Gastroesophageal sphincter (tissue), 4 donors: ENCODE results near the gene RABL2B. TPM values are rescaled to one million over a fixed set of nuclear protein-coding genes. Genes with fewer than 3 reads are reported as not detected.

Experiments
- ATAC-seq: fragments of 150-250 bp; one replicate; pipeline ENCODE4 v1.9.1; 2016; ENCODE audit warnings: mild to moderate bottlenecking, moderate library complexity
- H3K27ac ChIP-seq, 4 donors: fragments of 200-600 bp; sonication (generic) in 3 of 4; 1 replicate in 3 of 4; 2 replicates in 1 of 4; pipeline ENCODE4 v1.5.1; 2016 to 2019
- H3K27me3 ChIP-seq: fragments of 200-600 bp; sonication (generic); one replicate; pipeline ENCODE4 v1.5.1; 2019
- H3K36me3 ChIP-seq, 2 donors: fragments of 200-600 bp; sonication (generic); one replicate each; pipeline ENCODE4 v1.5.1; 2019; ENCODE audit warnings: control low read depth in 1 of 2
- H3K4me1 ChIP-seq, 3 donors: fragments of 200-600 bp; sonication (generic); 1 replicate in 2 of 3; 2 replicates in 1 of 3; pipeline ENCODE4 v1.5.1; 2016 to 2019; ENCODE audit warnings: control low read depth in 2 of 3
- H3K4me3 ChIP-seq, 2 donors: fragments of 200-600 bp; sonication (generic); one replicate each; pipeline ENCODE4 v1.5.1; 2019; ENCODE audit warnings: mild to moderate bottlenecking in 1 of 2, moderate library complexity in 1 of 2
- H3K9me3 ChIP-seq, 3 donors: fragments of 200-600 bp; sonication (generic); one replicate each; pipeline ENCODE4 v1.5.1; 2017 to 2019; ENCODE audit warnings: control low read depth in 2 of 3
- EP300 ChIP-seq: sonication (generic); formaldehyde crosslinking; IDR thresholded peaks from one replicate; pipeline ENCODE4 v1.6.1; 2017; ENCODE audit warnings: antibody characterized with exemption, mild to moderate bottlenecking
- POLR2A ChIP-seq, 2 donors: fragments of 450-650 bp; IDR thresholded peaks; one replicate each; pipeline ENCODE4 v1.6.1; 2017; ENCODE audit warnings: antibody characterized with exemption in 2 of 2, mild to moderate bottlenecking in 2 of 2, moderate library complexity in 1 of 2
- POLR2AphosphoS5 ChIP-seq: sonication (generic); formaldehyde crosslinking; IDR thresholded peaks from one replicate; pipeline ENCODE4 v1.6.1; 2017; ENCODE audit warnings: antibody characterized with exemption
- WGBS, 2 donors: methylation state at CpG; one replicate each; pipeline ENCODE4 v1.1.5; 2018; ENCODE audit warnings: low coverage in 1 of 2; 5-methylcytosine and 5-hydroxymethylcytosine counted together
- total RNA-seq, 4 donors: library from RNA; depleted of rRNA; stranded (reverse); fragments of >200 nt; gene quantifications; one replicate each; pipeline ENCODE4 v1.1.0, GENCODE V29; 2016
- TF ChIP-seq, protein P1 (sequence below), 4 experiments: fragments of 200-600 bp in 2 of 4; fragments of 450-650 bp in 2 of 4; sonication (generic) in 1 of 4; IDR thresholded peaks; one replicate each; pipeline ENCODE4 v1.5.1; 2017 to 2019; ENCODE audit warnings: antibody characterized with exemption in 4 of 4, mild to moderate bottlenecking in 2 of 4, moderate library complexity in 2 of 4

Gene RABL2B
- total RNA-seq, 4 donors from 2014 or later = 4.9 to 19.3 (median 15.9) TPM

DNA sequence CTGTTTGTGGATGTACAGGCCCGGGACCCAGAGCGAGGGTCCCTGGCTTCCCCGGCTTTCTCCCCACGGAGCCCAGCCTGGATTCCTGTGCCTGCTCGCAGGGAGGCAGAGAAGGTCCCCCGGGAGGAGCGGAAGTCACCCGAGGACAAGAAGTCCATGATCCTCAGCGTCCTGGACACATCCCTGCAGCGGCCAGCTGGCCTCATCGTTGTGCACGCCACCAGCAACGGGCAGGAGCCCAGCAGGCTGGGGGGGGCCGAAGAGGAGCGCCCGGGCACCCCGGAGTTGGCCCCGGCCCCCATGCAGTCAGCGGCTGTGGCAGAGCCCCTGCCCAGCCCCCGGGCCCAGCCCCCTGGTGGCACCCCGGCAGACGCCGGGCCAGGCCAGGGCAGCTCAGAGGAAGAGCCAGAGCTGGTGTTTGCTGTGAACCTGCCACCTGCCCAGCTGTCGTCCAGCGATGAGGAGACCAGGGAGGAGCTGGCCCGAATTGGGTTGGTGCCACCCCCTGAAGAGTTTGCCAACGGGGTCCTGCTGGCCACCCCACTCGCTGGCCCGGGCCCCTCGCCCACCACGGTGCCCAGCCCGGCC, 62.1 kb downstream of the RABL2B start:
- ATAC-seq = no peak
- WGBS, 2 donors = 100% methylated on average over 1 of the region's 32 CpGs; no CpG with 5 or more reads in 1 of the 2 donors

DNA sequence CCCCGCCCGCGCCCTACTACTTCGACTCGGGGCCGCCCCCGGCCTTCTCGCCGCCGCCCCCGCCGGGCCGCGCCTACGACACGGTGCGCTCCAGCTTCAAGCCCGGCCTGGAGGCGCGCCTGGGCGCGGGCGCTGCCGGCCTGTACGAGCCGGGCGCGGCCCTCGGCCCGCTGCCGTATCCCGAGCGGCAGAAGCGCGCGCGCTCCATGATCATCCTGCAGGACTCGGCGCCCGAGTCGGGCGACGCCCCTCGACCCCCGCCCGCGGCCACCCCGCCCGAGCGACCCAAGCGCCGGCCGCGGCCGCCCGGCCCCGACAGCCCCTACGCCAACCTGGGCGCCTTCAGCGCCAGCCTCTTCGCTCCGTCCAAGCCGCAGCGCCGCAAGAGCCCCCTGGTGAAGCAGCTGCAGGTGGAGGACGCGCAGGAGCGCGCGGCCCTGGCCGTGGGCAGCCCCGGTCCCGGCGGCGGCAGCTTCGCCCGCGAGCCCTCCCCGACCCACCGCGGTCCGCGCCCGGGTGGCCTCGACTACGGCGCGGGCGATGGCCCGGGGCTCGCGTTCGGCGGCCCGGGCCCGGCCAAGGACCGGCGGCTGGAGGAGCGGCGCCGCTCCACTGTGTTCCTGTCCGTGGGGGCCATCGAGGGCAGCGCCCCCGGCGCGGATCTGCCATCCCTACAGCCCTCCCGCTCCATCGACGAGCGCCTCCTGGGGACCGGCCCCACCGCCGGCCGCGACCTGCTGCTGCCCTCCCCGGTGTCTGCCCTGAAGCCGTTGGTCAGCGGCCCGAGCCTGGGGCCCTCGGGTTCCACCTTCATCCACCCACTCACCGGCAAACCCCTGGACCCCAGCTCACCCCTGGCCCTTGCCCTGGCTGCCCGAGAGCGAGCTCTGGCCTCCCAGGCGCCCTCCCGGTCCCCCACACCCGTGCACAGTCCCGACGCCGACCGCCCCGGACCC, 62.9 kb downstream of the RABL2B start:
- no peak for TF ChIP-seq POLR2AphosphoS5
- TF ChIP-seq, protein P1, sequence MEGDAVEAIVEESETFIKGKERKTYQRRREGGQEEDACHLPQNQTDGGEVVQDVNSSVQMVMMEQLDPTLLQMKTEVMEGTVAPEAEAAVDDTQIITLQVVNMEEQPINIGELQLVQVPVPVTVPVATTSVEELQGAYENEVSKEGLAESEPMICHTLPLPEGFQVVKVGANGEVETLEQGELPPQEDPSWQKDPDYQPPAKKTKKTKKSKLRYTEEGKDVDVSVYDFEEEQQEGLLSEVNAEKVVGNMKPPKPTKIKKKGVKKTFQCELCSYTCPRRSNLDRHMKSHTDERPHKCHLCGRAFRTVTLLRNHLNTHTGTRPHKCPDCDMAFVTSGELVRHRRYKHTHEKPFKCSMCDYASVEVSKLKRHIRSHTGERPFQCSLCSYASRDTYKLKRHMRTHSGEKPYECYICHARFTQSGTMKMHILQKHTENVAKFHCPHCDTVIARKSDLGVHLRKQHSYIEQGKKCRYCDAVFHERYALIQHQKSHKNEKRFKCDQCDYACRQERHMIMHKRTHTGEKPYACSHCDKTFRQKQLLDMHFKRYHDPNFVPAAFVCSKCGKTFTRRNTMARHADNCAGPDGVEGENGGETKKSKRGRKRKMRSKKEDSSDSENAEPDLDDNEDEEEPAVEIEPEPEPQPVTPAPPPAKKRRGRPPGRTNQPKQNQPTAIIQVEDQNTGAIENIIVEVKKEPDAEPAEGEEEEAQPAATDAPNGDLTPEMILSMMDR (IDR thresholded peaks at IDR 0.05) = no peak
- Histone ChIP-seq H3K36me3 (peaks cover 0 to 46% of the 10 kb centered on the region in 2 donors), H3K27ac (no peak overlapping the region), H3K4me3 (peak overlapping the region in 1 of 2 donors; percentile 22), H3K27me3 (peaks cover 43% of the 10 kb centered on the region), H3K4me1 (peaks cover 0 to 18% (median 2%) of the 10 kb centered on the region in 3 donors), H3K9me3 (no peaks in the 10 kb centered on the region)
- WGBS, 2 donors = no CpG with 5 or more reads among the region's 132 CpGs
- no peak for ATAC-seq

More for the DNA sequence above, 62.1 kb downstream of the RABL2B start:
- H3K9me3 ChIP-seq = no peaks in the 10 kb centered on the region
- H3K36me3 ChIP-seq = peaks cover 0 to 52% of the 10 kb centered on the region in 2 donors
- peaks cover 43% of the 10 kb centered on the region for H3K27me3 ChIP-seq
- no peak overlapping the region for H3K4me3 ChIP-seq
- no peak overlapping the region for H3K27ac ChIP-seq
- H3K4me1 ChIP-seq = peaks cover 0 to 18% (median 2%) of the 10 kb centered on the region in 3 donors
- no peak for TF ChIP-seq POLR2A (IDR thresholded peaks at IDR 0.05)
- TF ChIP-seq EP300 = no peak
- TF ChIP-seq POLR2AphosphoS5 = no peak
- TF ChIP-seq, protein P1 (IDR thresholded peaks at IDR 0.05) = no peak

DNA sequence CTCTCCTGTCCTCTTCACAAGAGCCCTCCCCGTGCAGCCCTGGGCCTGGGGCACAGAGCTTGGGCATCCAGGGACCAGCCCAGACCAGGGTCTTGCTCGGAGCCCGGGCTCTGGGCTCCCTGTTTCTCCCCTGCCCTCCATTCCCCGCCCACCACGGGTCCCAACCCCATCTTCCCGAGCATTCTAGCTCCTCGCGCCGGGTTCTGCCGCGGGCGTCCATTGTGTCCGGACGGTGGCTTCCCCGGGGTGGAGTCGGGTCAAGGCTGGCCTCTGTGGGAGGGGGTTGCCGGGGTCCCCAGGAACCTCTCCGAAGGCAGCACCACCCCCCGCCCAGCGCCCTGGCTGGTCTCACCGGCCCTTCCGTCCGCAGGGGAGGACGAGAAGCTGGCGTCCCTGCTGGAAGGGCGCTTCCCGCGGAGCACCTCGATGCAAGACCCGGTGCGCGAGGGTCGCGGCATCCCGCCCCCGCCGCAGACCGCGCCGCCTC, 63.6 kb downstream of the RABL2B start:
- no peak for ATAC-seq
- Histone ChIP-seq H3K4me3 (peak overlapping the region in 1 of 2 donors; percentile 22), H3K27me3 (peaks cover 43% of the 10 kb centered on the region), H3K4me1 (peaks cover 0 to 18% (median 2%) of the 10 kb centered on the region in 3 donors), H3K9me3 (no peaks in the 10 kb centered on the region), H3K36me3 (peaks cover 0 to 46% of the 10 kb centered on the region in 2 donors), H3K27ac (no peak overlapping the region)
- WGBS, 2 donors = 81% methylated on average over 4 of the region's 40 CpGs; no CpG with 5 or more reads in 1 of the 2 donors
- TF ChIP-seq POLR2A (IDR thresholded peaks at IDR 0.05) (no peak), EP300 (no peak), POLR2AphosphoS5 (no peak)
- TF ChIP-seq, protein P1 (IDR thresholded peaks at IDR 0.05) = no peak

DNA sequence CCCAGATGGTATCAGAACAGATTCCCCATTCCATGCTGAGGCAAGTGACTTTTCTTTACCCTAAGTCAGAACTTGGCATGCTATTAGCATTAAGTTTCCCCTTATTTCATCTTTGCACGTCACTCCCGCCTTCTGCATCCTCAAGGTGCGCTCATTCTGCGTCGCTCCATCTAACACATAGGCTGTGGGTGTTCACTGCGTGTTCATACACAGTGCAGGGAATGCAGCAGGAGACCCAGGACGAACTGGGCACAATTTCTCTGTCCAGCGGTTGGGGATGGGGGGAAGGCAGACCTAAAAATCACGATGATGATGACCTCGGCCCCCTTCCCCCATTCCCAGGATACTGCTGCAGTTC, 65.1 kb downstream of the RABL2B start:
- no peak overlapping the region for H3K4me3 ChIP-seq
- TF ChIP-seq EP300 (no peak), POLR2A (IDR thresholded peaks at IDR 0.05) (no peak), POLR2AphosphoS5 (no peak)
- TF ChIP-seq, protein P1 (IDR thresholded peaks at IDR 0.05) = no peak
- ATAC-seq = no peak
- no peak overlapping the region for H3K27ac ChIP-seq
- H3K9me3 ChIP-seq = no peaks in the 10 kb centered on the region
- WGBS, 2 donors = 83 to 100% methylated on average over 2 to 4 of the region's 10 CpGs
- peaks cover 0 to 35% of the 10 kb centered on the region in 2 donors for H3K36me3 ChIP-seq
- peaks cover 43% of the 10 kb centered on the region for H3K27me3 ChIP-seq
- H3K4me1 ChIP-seq = peaks cover 0 to 23% (median 2%) of the 10 kb centered on the region in 3 donors
